HL-60 (cell line): ENCODE results near the gene PAK4.

Experiments used
- GABPA ChIP-seq: IDR thresholded peaks from 2 replicates; pipeline ENCODE4 v1.6.1; 2012; ENCODE audit warnings: low read depth
- POLR2AphosphoS5 ChIP-seq: IDR thresholded peaks from 2 replicates; pipeline ENCODE4 v1.6.1; 2012; ENCODE audit warnings: low read depth
- TF ChIP-seq, protein P1 (sequence below): IDR thresholded peaks from one replicate; pipeline ENCODE4 v1.5.1; 2011; ENCODE audit warnings: low read length, control low read depth, inconsistent platforms; ENCODE audit not compliant: insufficient read depth
- TF ChIP-seq, protein P2 (sequence below): IDR thresholded peaks from 2 replicates; pipeline ENCODE4 v1.6.1; 2012; ENCODE audit warnings: low read depth; ENCODE audit not compliant: insufficient replicate concordance

- TF ChIP-seq, protein P1, sequence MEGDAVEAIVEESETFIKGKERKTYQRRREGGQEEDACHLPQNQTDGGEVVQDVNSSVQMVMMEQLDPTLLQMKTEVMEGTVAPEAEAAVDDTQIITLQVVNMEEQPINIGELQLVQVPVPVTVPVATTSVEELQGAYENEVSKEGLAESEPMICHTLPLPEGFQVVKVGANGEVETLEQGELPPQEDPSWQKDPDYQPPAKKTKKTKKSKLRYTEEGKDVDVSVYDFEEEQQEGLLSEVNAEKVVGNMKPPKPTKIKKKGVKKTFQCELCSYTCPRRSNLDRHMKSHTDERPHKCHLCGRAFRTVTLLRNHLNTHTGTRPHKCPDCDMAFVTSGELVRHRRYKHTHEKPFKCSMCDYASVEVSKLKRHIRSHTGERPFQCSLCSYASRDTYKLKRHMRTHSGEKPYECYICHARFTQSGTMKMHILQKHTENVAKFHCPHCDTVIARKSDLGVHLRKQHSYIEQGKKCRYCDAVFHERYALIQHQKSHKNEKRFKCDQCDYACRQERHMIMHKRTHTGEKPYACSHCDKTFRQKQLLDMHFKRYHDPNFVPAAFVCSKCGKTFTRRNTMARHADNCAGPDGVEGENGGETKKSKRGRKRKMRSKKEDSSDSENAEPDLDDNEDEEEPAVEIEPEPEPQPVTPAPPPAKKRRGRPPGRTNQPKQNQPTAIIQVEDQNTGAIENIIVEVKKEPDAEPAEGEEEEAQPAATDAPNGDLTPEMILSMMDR, result no peak
- TF ChIP-seq, protein P2, sequence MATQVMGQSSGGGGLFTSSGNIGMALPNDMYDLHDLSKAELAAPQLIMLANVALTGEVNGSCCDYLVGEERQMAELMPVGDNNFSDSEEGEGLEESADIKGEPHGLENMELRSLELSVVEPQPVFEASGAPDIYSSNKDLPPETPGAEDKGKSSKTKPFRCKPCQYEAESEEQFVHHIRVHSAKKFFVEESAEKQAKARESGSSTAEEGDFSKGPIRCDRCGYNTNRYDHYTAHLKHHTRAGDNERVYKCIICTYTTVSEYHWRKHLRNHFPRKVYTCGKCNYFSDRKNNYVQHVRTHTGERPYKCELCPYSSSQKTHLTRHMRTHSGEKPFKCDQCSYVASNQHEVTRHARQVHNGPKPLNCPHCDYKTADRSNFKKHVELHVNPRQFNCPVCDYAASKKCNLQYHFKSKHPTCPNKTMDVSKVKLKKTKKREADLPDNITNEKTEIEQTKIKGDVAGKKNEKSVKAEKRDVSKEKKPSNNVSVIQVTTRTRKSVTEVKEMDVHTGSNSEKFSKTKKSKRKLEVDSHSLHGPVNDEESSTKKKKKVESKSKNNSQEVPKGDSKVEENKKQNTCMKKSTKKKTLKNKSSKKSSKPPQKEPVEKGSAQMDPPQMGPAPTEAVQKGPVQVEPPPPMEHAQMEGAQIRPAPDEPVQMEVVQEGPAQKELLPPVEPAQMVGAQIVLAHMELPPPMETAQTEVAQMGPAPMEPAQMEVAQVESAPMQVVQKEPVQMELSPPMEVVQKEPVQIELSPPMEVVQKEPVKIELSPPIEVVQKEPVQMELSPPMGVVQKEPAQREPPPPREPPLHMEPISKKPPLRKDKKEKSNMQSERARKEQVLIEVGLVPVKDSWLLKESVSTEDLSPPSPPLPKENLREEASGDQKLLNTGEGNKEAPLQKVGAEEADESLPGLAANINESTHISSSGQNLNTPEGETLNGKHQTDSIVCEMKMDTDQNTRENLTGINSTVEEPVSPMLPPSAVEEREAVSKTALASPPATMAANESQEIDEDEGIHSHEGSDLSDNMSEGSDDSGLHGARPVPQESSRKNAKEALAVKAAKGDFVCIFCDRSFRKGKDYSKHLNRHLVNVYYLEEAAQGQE, result no peak
- TF ChIP-seq POLR2AphosphoS5 (no peak), GABPA (no peak)
These were observed 40.9 kb upstream of the PAK4 start for GRCh38 chr19:39084732-39085080.
